Brain microvascular endothelial cell (primary cell): ENCODE measurements around the gene BTBD6.

ENCODE experiments used
- DNase-seq: peaks from one replicate; pipeline ENCODE4 v3.0.0-alpha.2; 2020
- H3K27ac ChIP-seq: fragments of 250-450 bp; sonication (Bioruptor Pico); 2 replicates; pipeline ENCODE4 v1.5.1; 2020; ENCODE audit warnings: mild to moderate bottlenecking, moderate library complexity
- H3K27me3 ChIP-seq: fragments of 250-450 bp; sonication (Bioruptor Pico); replicated peaks from 2 replicates; pipeline ENCODE4 v1.5.1; 2020; ENCODE audit warnings: mild to moderate bottlenecking
- H3K36me3 ChIP-seq: fragments of 250-450 bp; sonication (Bioruptor Pico); replicated peaks from 2 replicates; pipeline ENCODE4 v1.5.1; 2020; ENCODE audit warnings: mild to moderate bottlenecking
- H3K4me3 ChIP-seq: 2 replicates; pipeline ENCODE4 v1.5.1; 2011; ENCODE audit warnings: low read depth, mild to moderate bottlenecking, control low read depth, low read length, moderate library complexity
- CTCF ChIP-seq: IDR thresholded peaks from 2 replicates; pipeline ENCODE4 v1.5.1; 2011; ENCODE audit warnings: low read depth, mild to moderate bottlenecking, moderate library complexity, low read length, control low read depth, inconsistent platforms; ENCODE audit errors: missing control alignments
- in situ Hi-C: cut with HindIII; loops from 2 replicates; pipeline ENCODE4 v1.10.0; 2017; ENCODE audit warnings: low sequenced_read_pairs, low pct_ligation_motif_present

Gene BTBD6

GRCh38 chr14:105280525-105280924, 32.2 kb downstream of the BTBD6 start:
- no peaks in the 10 kb centered on the region for H3K27me3 ChIP-seq
- in situ Hi-C loops, result no loop called here
- H3K36me3 ChIP-seq, result no peaks in the 10 kb centered on the region
- H3K27ac ChIP-seq, result no peak overlapping the region
- H3K4me3 ChIP-seq, result no peak overlapping the region
- DNase-seq, result no peak
- TF ChIP-seq CTCF, result no peak

GRCh38 chr14:105281371-105282097, 33.2 kb downstream of the BTBD6 start:
- DNase-seq, result peak; percentile 40

GRCh38 chr14:105282098-105282725, 33.9 kb downstream of the BTBD6 start:
- no peak for DNase-seq
- TF ChIP-seq CTCF, result no peak
- Histone ChIP-seq H3K36me3 (no peaks in the 10 kb centered on the region), H3K4me3 (no peak overlapping the region), H3K27me3 (no peaks in the 10 kb centered on the region), H3K27ac (no peak overlapping the region)
- in situ Hi-C loops, result no loop called here

More at GRCh38 chr14:105281371-105282097, 33.2 kb downstream of the BTBD6 start:
- in situ Hi-C loops, result no loop called here
- TF ChIP-seq CTCF, result peak; percentile 86
- H3K4me3 ChIP-seq, result no peak overlapping the region
- no peak overlapping the region for H3K27ac ChIP-seq
- no peaks in the 10 kb centered on the region for H3K36me3 ChIP-seq
- no peaks in the 10 kb centered on the region for H3K27me3 ChIP-seq

GRCh38 chr14:105283028-105283427, 34.7 kb downstream of the BTBD6 start:
- no peak for DNase-seq
- H3K4me3 ChIP-seq, result no peak overlapping the region
- H3K27me3 ChIP-seq, result no peaks in the 10 kb centered on the region
- in situ Hi-C loops, result no loop called here
- TF ChIP-seq CTCF, result no peak
- no peak overlapping the region for H3K27ac ChIP-seq
- no peaks in the 10 kb centered on the region for H3K36me3 ChIP-seq

GRCh38 chr14:105283899-105284298, 35.6 kb downstream of the BTBD6 start:
- TF ChIP-seq CTCF, result no peak
- Histone ChIP-seq H3K27ac (no peak overlapping the region), H3K36me3 (no peaks in the 10 kb centered on the region), H3K27me3 (no peaks in the 10 kb centered on the region), H3K4me3 (no peak overlapping the region)
- DNase-seq, result no peak
- in situ Hi-C loops, result no loop called here
